ENCODE results near the gene ADAMTS18. TPM values are rescaled to one million over a fixed set of nuclear protein-coding genes. Genes with fewer than 3 reads are reported as not detected.
A peak's percentile ranks its signal among the peaks of the same experiment; 100 is the strongest.

The ADAMTS18 gene
- total RNA-seq, 6 experiments from 2014 or later: not detected

GRCh38 chr16:77387815-77388209, 47.0 kb downstream of the ADAMTS18 start:
- no peak overlapping the region for H3K4me3 ChIP-seq
- DNase-seq (no peak), ATAC-seq (no peak)
- TF ChIP-seq POLR2A (IDR thresholded peaks at IDR 0.05) (no peak), CTCF (IDR thresholded peaks at IDR 0.05) (no peak)
- no peaks in the 10 kb centered on the region for H3K27me3 ChIP-seq
- H3K9me3 ChIP-seq: no peaks in the 10 kb centered on the region
- H3K4me1 ChIP-seq: no peaks in the 10 kb centered on the region
- no peak overlapping the region for H3K27ac ChIP-seq
- H3K36me3 ChIP-seq: no peaks in the 10 kb centered on the region
- intact Hi-C loops (cut with DNase I): no loop called here
- WGBS (ENCODE audit: insufficient coverage, low coverage, low lambda C conversion rate, missing lambda C conversion rate): 42% methylated on average over 2 of the region's 3 CpGs

GRCh38 chr16:77386831-77387814, 47.7 kb downstream of the ADAMTS18 start:
- Histone ChIP-seq H3K9me3 (no peaks in the 10 kb centered on the region), H3K27ac (no peak overlapping the region), H3K4me1 (no peaks in the 10 kb centered on the region), H3K36me3 (no peaks in the 10 kb centered on the region), H3K4me3 (no peak overlapping the region), H3K27me3 (no peaks in the 10 kb centered on the region)
- intact Hi-C loops (cut with DNase I): no loop called here
- TF ChIP-seq POLR2A (IDR thresholded peaks at IDR 0.05): no peak
- TF ChIP-seq CTCF (IDR thresholded peaks at IDR 0.05): no peak
- DNase-seq: no peak
- ATAC-seq: peak in 1 of 4 donors; percentile 67
- WGBS (ENCODE audit: insufficient coverage, low coverage, low lambda C conversion rate, missing lambda C conversion rate): 56% methylated on average over 9 of the region's 9 CpGs

GRCh38 chr16:77385481-77385880, 49.4 kb downstream of the ADAMTS18 start:
- ATAC-seq (no peak), DNase-seq (no peak)
- Histone ChIP-seq H3K27ac (no peak overlapping the region), H3K4me1 (no peaks in the 10 kb centered on the region), H3K36me3 (no peaks in the 10 kb centered on the region), H3K4me3 (no peak overlapping the region), H3K9me3 (no peaks in the 10 kb centered on the region), H3K27me3 (no peaks in the 10 kb centered on the region)
- TF ChIP-seq POLR2A (IDR thresholded peaks at IDR 0.05): no peak
- TF ChIP-seq CTCF (IDR thresholded peaks at IDR 0.05): no peak
- 34% methylated on average over 3 of the region's 3 CpGs for WGBS (ENCODE audit: insufficient coverage, low coverage, low lambda C conversion rate, missing lambda C conversion rate)
- intact Hi-C loops (cut with DNase I): no loop called here

- Histone ChIP-seq H3K36me3 (no peaks in the 10 kb centered on the region), H3K4me3 (no peak overlapping the region), H3K27ac (no peak overlapping the region), H3K9me3 (no peaks in the 10 kb centered on the region), H3K27me3 (no peaks in the 10 kb centered on the region), H3K4me1 (no peaks in the 10 kb centered on the region)
- ATAC-seq (no peak), DNase-seq (no peak)
- TF ChIP-seq CTCF (IDR thresholded peaks at IDR 0.05) (no peak), POLR2A (IDR thresholded peaks at IDR 0.05) (no peak)
- WGBS (ENCODE audit: insufficient coverage, low coverage, low lambda C conversion rate, missing lambda C conversion rate): 25% methylated on average over 2 of the region's 8 CpGs
- intact Hi-C loops (cut with DNase I): no loop called here
Measured at GRCh38 chr16:77383606-77384187, 51.1 kb downstream of the ADAMTS18 start.
